ENCODE results near the gene KIF26B.

The KIF26B gene

DNA sequence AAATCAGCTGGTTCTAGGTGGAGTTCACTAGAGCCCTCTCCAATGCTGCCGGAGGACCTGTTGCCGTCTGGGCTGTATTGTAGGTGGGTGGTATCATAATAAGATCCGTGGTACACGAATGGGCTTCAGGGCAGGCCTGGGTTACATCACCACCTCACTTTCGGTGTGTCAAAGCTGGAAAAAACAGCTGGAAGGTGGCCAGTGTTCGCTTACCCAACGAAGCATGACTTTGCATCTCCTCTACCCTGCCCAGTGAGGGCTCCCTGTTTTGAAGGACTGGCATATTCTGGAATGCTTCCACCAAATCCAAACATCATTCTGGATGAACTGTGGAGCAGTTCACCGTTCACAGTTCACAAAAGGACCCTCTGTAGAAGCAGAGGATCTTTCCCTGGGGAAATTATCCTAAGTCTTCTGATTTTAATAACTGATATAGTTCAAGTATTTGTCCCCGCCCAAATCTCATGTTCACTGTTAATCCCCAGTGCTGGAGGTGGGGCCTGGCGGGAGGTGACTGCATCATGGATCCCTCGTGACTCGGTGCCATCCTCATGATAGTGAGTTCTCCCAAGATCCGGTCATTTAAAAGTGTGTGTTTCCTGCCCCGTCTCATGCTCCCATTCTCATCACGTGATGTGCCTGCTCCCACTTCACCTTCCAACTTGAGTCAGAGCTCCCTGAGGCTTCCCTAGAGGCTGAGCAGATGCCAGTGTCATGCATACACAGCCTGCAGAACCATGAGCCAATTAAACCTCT lies 429.0 kb downstream of the KIF26B start:
- no peaks in the 10 kb centered on the region for H3K9me3 ChIP-seq (ENCODE audit: insufficient read depth, low read depth, low read length)
- peaks cover 19% of the 10 kb centered on the region for H3K4me1 ChIP-seq (ENCODE audit: insufficient read depth, low read length, poor library complexity, severe bottlenecking)
- H3K27me3 ChIP-seq (ENCODE audit: insufficient read depth, low read length, poor library complexity, severe bottlenecking): no peaks in the 10 kb centered on the region
- TF ChIP-seq, protein P1, sequence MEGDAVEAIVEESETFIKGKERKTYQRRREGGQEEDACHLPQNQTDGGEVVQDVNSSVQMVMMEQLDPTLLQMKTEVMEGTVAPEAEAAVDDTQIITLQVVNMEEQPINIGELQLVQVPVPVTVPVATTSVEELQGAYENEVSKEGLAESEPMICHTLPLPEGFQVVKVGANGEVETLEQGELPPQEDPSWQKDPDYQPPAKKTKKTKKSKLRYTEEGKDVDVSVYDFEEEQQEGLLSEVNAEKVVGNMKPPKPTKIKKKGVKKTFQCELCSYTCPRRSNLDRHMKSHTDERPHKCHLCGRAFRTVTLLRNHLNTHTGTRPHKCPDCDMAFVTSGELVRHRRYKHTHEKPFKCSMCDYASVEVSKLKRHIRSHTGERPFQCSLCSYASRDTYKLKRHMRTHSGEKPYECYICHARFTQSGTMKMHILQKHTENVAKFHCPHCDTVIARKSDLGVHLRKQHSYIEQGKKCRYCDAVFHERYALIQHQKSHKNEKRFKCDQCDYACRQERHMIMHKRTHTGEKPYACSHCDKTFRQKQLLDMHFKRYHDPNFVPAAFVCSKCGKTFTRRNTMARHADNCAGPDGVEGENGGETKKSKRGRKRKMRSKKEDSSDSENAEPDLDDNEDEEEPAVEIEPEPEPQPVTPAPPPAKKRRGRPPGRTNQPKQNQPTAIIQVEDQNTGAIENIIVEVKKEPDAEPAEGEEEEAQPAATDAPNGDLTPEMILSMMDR (conservative IDR thresholded peaks at IDR 0.05; ENCODE audit: low read length): no peak
- TF ChIP-seq EZH2phosphoT487 (IDR thresholded peaks at IDR 0.05; ENCODE audit: borderline replicate concordance): no peak
- H3K4me2 ChIP-seq (ENCODE audit: low read depth, low read length, poor library complexity, severe bottlenecking): no peak overlapping the region
- H2AFZ ChIP-seq (ENCODE audit: low read length): no peak overlapping the region
- H3K36me3 ChIP-seq (ENCODE audit: insufficient read depth, low read length): no peaks in the 10 kb centered on the region
- no peak overlapping the region for H3K4me3 ChIP-seq (ENCODE audit: low read length, poor library complexity, severe bottlenecking)
- no peaks in the 10 kb centered on the region for H3K79me2 ChIP-seq (ENCODE audit: insufficient read depth, low read length)
- no peaks in the 10 kb centered on the region for H3K9me2 ChIP-seq (replicated peaks; ENCODE audit: low read depth, low read length)
- H4K20me1 ChIP-seq (ENCODE audit: insufficient read depth, low read length, poor library complexity, severe bottlenecking): no peaks in the 10 kb centered on the region
- H3F3A ChIP-seq (ENCODE audit: low read depth): no peaks in the 10 kb centered on the region
- no peak overlapping the region for H3K9ac ChIP-seq (ENCODE audit: low read depth, low read length, poor library complexity, severe bottlenecking)

GRCh38 chr1:245585252-245585959 lies 430.6 kb downstream of the KIF26B start:
- Histone ChIP-seq H3K9me2 (replicated peaks; ENCODE audit: low read depth, low read length) (no peaks in the 10 kb centered on the region), H2AFZ (ENCODE audit: low read length) (no peak overlapping the region), H3K4me2 (ENCODE audit: low read depth, low read length, poor library complexity, severe bottlenecking) (no peak overlapping the region)

DNA sequence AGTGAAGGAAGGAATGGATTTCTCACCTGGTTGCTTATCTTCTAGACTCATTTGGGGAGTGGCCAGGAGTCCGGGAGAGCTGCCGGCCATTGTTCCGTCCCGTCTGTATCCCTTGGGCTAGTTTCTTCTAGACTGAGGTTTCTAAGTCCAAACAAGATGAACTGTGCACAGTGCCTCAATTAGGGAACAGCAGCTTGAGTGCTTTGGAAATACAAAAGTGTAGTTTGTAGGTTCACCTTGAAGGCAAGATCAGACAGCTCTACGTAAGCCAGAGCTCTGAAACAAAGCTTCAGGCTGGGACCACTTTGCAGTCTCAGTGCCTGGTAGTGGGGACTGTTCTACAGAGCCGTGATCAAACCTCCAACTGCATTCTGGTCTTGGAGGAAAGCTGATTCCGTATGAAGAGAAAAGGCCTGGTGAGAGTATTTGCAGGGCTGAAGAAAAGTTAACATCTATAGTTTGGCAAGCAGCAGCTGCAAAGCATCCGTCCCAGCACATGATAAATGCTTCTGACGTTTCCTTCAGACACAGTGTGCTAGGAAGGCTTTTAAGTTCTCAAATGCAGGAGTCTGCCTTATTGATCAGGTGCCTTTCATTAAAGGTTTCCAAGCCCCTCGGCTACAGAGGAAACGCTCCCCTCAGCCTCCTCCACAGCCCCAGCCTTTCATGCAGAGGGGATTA lies 432.8 kb downstream of the KIF26B start:
- Histone ChIP-seq H3K9me3 (ENCODE audit: insufficient read depth, low read depth, low read length) (no peaks in the 10 kb centered on the region), H3K9ac (ENCODE audit: low read depth, low read length, poor library complexity, severe bottlenecking) (no peak overlapping the region), H3K79me2 (ENCODE audit: insufficient read depth, low read length) (no peaks in the 10 kb centered on the region), H3K4me1 (ENCODE audit: insufficient read depth, low read length, poor library complexity, severe bottlenecking) (peaks cover 3% of the 10 kb centered on the region), H3K4me2 (ENCODE audit: low read depth, low read length, poor library complexity, severe bottlenecking) (no peak overlapping the region), H3K27me3 (ENCODE audit: insufficient read depth, low read length, poor library complexity, severe bottlenecking) (no peaks in the 10 kb centered on the region), H3K36me3 (ENCODE audit: insufficient read depth, low read length) (no peaks in the 10 kb centered on the region), H3K9me2 (replicated peaks; ENCODE audit: low read depth, low read length) (no peaks in the 10 kb centered on the region), H3F3A (ENCODE audit: low read depth) (no peaks in the 10 kb centered on the region), H4K20me1 (ENCODE audit: insufficient read depth, low read length, poor library complexity, severe bottlenecking) (no peaks in the 10 kb centered on the region), H3K4me3 (ENCODE audit: low read length, poor library complexity, severe bottlenecking) (no peak overlapping the region), H2AFZ (ENCODE audit: low read length) (no peak overlapping the region)
- no peak for TF ChIP-seq EZH2phosphoT487 (IDR thresholded peaks at IDR 0.05; ENCODE audit: borderline replicate concordance)
- TF ChIP-seq, protein P1 (conservative IDR thresholded peaks at IDR 0.05; ENCODE audit: low read length): no peak

More at GRCh38 chr1:245585252-245585959, 430.6 kb downstream of the KIF26B start:
- no peaks in the 10 kb centered on the region for H3F3A ChIP-seq (ENCODE audit: low read depth)
- no peaks in the 10 kb centered on the region for H3K27me3 ChIP-seq (ENCODE audit: insufficient read depth, low read length, poor library complexity, severe bottlenecking)
- peaks cover 19% of the 10 kb centered on the region for H3K4me1 ChIP-seq (ENCODE audit: insufficient read depth, low read length, poor library complexity, severe bottlenecking)
- TF ChIP-seq, protein P1 (conservative IDR thresholded peaks at IDR 0.05; ENCODE audit: low read length): no peak
- TF ChIP-seq EZH2phosphoT487 (IDR thresholded peaks at IDR 0.05; ENCODE audit: borderline replicate concordance): no peak
- H3K4me3 ChIP-seq (ENCODE audit: low read length, poor library complexity, severe bottlenecking): no peak overlapping the region
- H3K9ac ChIP-seq (ENCODE audit: low read depth, low read length, poor library complexity, severe bottlenecking): no peak overlapping the region
- no peaks in the 10 kb centered on the region for H3K79me2 ChIP-seq (ENCODE audit: insufficient read depth, low read length)
- no peaks in the 10 kb centered on the region for H3K36me3 ChIP-seq (ENCODE audit: insufficient read depth, low read length)
- no peaks in the 10 kb centered on the region for H3K9me3 ChIP-seq (ENCODE audit: insufficient read depth, low read depth, low read length)
- no peaks in the 10 kb centered on the region for H4K20me1 ChIP-seq (ENCODE audit: insufficient read depth, low read length, poor library complexity, severe bottlenecking)

Measured in Loucy (cell line).